Heart left ventricle (tissue), 16 donors: ENCODE measurements around the gene EIF4G3. TPM values are rescaled to one million over a fixed set of nuclear protein-coding genes. Genes with fewer than 3 reads are reported as not detected.

Experiments
- ATAC-seq, 4 donors: fragments of 200-7000 bp; cut with Tn5 transposase; one replicate each; pipeline ENCODE4 v1.9.1; 2020 to 2022; ENCODE audit warnings: moderate library complexity in 4 of 4, mild to moderate bottlenecking in 3 of 4, moderate number of reproducible peaks in 1 of 4
- DNase-seq, 5 donors: peaks; one replicate each; pipeline ENCODE4 v3.0.0-alpha.2; 2020
- H3K27ac ChIP-seq, 12 donors: fragments of 200-600 bp; sonication (generic) in 4 of 12; one replicate each; pipeline versions ENCODE4 v1.5.0 to v1.8.0; 2016 to 2022; ENCODE audit warnings: mild to moderate bottlenecking in 2 of 12
- H3K27me3 ChIP-seq, 9 donors: fragments of 200-600 bp; sonication (generic) in 2 of 9; one replicate each; pipeline versions ENCODE4 v1.5.1 to v1.8.0; 2016 to 2022; ENCODE audit warnings: mild to moderate bottlenecking in 3 of 9
- H3K36me3 ChIP-seq, 9 donors: fragments of 200-600 bp; sonication (generic) in 2 of 9; one replicate each; pipeline versions ENCODE4 v1.5.0 to v1.8.0; 2018 to 2022; ENCODE audit warnings: mild to moderate bottlenecking in 2 of 9
- H3K4me1 ChIP-seq, 12 donors: fragments of 200-600 bp; sonication (generic) in 4 of 12; one replicate each; pipeline versions ENCODE4 v1.5.0 to v1.8.0; 2016 to 2022; ENCODE audit warnings: mild to moderate bottlenecking in 3 of 12
- H3K4me3 ChIP-seq, 12 donors: fragments of 200-600 bp; sonication (generic) in 4 of 12; one replicate each; pipeline versions ENCODE4 v1.5.0 to v1.8.0; 2017 to 2022; ENCODE audit warnings: mild to moderate bottlenecking in 9 of 12, moderate library complexity in 4 of 12
- H3K9me3 ChIP-seq, 12 donors: fragments of 200-600 bp; sonication (generic) in 4 of 12; one replicate each; pipeline versions ENCODE4 v1.5.0 to v1.8.0; 2016 to 2022; ENCODE audit warnings: mild to moderate bottlenecking in 1 of 12
- POLR2A ChIP-seq, 2 donors: fragments of 450-650 bp; IDR thresholded peaks; one replicate each; pipeline ENCODE4 v1.6.1; 2017; ENCODE audit warnings: antibody characterized with exemption in 2 of 2, mild to moderate bottlenecking in 2 of 2, moderate library complexity in 2 of 2
- WGBS, 4 donors: extraction: QIAGEN DNeasy Blood & Tissue Kit in 2 of 4; methylation state at CpG; one replicate each; pipeline versions ENCODE4 v1.1.5 to v1.1.7; 2013 to 2018; 5-methylcytosine and 5-hydroxymethylcytosine counted together
- intact Hi-C, 10 donors: fragments of 100-400 bp; cut with DNase I; formaldehyde crosslinking; loops; one replicate each; pipeline versions ENCODE4 v1.11.1 to v1.14.2; 2022
- polyA plus RNA-seq, 2 donors: library from polyadenylated mRNA; stranded (reverse); fragments of 200-250 nt; gene quantifications; one replicate each; pipeline ENCODE4 v1.2.3, GENCODE V29; 2013
- total RNA-seq, 9 donors: library from RNA; depleted of rRNA in 2 of 9; stranded (reverse); fragments of >200 nt in 2 of 9; fragmentation: NEBNext Ultra II Directional in 3 of 9; extraction: Animal tissue kit (Norgen Biotek cat#: 25700) in 3 of 9; gene quantifications; one replicate each; pipeline versions ENCODE4 v1.1.0 to v1.2.4, GENCODE V29; 2016 to 2023
- TF ChIP-seq, protein P1 (sequence below), 12 donors: fragments of 200-600 bp; sonication (generic) in 4 of 12; IDR thresholded peaks; one replicate each; pipeline versions ENCODE4 v1.5.0 to v1.8.0; 2018 to 2022; ENCODE audit warnings: antibody characterized with exemption in 12 of 12, mild to moderate bottlenecking in 5 of 12
- donor health status: ischemic (EF 13 %, LVEDD 7.1; RV severe dilation, severe dysfunction).
- donor health status: healthy with polysubstance abuse.
- donor health status: DM: no; HTN: yes; CAD: no.
- donor health status: DM: no; HTN: no; CAD: no.
- donor health status: ischemic (EF 25% LVEDD 6.9; RV normal size, moderate dysfunction).
- donor health status: ischemic (EF 25% LVEDD 5.7; RV mildly dilated, moderate dysfunction).
- donor health status: healthy.
- donor health status: DM: yes; HTN: yes; CAD: no.
- donor health status: ischemic (EF 35%, LVEDD 5.7; RV mildly dilated, moderate dysfunction).
- donor health status: nonischemic (EF 11% LVEDD 7.7; RV severe dilation, severe dysfunction).
- donor health status: DM: yes; HTN: yes; CAD: no.
- donor health status: PGD.
- donor health status: ischemic (EF 29% LVEDD 5.4; RV normal size, mild dysfunction).
- donor health status: nonischemic (EF 23%, LVEDD 6.1; RV moderate dilation, normal function).

The EIF4G3 gene
- total and polyA plus RNA-seq, 11 donors, result 14.6 to 49.0 (median 36.2) TPM

DNA sequence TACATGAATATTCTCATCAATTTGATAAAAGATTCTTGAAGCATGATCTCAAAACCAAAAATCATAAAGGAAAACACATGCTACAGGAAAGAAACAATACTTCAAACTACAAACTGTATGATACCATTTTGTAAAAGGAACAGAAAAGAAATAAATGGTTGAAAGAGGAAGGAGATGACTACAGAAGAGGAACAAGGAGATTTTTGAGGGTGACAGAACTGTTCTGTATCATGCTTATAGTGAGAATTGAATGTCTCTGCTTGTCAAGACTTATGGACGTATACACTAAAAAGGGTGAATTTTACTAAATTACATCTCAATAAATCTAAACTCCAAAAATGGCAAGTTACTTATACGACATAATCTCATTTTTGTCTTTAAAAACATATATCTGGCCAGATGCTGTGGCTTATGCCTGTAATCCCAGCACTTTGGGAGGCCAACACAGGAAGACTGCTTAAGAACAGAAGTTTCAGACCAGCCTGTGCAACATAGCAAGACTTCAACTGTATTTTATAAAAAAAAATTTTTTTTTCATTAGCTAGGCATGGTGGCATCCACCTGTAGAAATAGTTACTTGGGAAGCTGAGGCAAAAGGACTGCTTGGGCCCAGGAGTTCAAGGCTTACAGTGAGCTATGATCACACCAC, 125.4 kb downstream of the EIF4G3 start:
- Histone ChIP-seq H3K9me3 (no peaks in the 10 kb centered on the region), H3K4me1 (peaks cover 0 to 17% (median 0%) of the 10 kb centered on the region in 12 donors), H3K27ac (peak overlapping the region in 1 of 12 donors; percentile 67), H3K27me3 (no peaks in the 10 kb centered on the region), H3K36me3 (peaks cover 0 to 9% (median 0%) of the 10 kb centered on the region in 9 donors), H3K4me3 (no peak overlapping the region)
- intact Hi-C loops, result no loop called here
- 92 to 93% (median 93%) methylated on average over 2 of the region's 2 CpGs for WGBS, 4 donors
- DNase-seq (no peak), ATAC-seq (no peak)
- TF ChIP-seq, protein P1, sequence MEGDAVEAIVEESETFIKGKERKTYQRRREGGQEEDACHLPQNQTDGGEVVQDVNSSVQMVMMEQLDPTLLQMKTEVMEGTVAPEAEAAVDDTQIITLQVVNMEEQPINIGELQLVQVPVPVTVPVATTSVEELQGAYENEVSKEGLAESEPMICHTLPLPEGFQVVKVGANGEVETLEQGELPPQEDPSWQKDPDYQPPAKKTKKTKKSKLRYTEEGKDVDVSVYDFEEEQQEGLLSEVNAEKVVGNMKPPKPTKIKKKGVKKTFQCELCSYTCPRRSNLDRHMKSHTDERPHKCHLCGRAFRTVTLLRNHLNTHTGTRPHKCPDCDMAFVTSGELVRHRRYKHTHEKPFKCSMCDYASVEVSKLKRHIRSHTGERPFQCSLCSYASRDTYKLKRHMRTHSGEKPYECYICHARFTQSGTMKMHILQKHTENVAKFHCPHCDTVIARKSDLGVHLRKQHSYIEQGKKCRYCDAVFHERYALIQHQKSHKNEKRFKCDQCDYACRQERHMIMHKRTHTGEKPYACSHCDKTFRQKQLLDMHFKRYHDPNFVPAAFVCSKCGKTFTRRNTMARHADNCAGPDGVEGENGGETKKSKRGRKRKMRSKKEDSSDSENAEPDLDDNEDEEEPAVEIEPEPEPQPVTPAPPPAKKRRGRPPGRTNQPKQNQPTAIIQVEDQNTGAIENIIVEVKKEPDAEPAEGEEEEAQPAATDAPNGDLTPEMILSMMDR (IDR thresholded peaks at IDR 0.05), result no peak
- no peak for TF ChIP-seq POLR2A (IDR thresholded peaks at IDR 0.05)

DNA sequence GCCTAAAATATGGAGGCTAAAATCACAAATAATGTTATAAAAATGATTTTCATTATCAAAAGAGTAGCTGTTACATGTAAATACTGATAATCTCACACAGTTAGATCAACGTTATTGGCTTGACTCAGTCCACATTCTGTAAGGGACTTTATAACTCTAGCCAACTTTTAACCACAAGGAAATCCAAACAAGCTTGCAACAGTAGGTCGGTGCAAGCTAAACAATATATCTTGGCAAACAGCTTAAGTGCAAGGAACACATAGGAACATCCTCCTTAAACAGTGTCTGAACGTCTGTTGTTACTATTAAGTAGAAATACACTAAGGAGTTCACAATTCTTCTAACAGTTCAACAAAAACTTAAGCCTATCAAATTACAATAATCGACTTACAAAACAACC, 126.7 kb downstream of the EIF4G3 start:
- WGBS, 4 donors, result 45 to 63% (median 54%) methylated on average over 4 of the region's 4 CpGs
- Histone ChIP-seq H3K36me3 (peaks cover 0 to 9% (median 0%) of the 10 kb centered on the region in 9 donors), H3K27me3 (no peaks in the 10 kb centered on the region), H3K9me3 (no peaks in the 10 kb centered on the region), H3K4me3 (no peak overlapping the region), H3K4me1 (peaks cover 0 to 28% (median 1%) of the 10 kb centered on the region in 12 donors), H3K27ac (no peak overlapping the region)
- TF ChIP-seq POLR2A (IDR thresholded peaks at IDR 0.05), result no peak
- TF ChIP-seq, protein P1 (IDR thresholded peaks at IDR 0.05), result no peak
- no peak for DNase-seq
- intact Hi-C loops, result no loop called here
- ATAC-seq, result no peak

DNA sequence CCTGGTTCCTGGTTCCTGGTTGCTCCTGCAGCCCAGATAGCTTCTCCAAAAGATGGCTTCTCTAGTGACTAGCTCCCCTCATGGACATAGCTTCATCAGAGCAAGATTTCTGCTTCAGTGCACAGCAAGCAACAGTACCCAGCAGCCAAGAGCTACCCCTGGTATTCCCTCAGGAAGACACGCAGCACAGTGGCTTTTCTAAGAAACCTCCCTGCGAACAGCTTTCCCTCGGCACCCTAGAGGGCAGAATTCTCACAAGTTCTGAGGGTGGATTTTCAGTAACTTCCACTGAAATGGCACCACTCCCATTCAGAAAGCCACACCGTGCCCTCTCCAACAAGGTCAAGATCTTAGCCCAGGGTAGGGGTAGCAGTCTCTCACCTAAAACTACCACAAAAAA, 128.2 kb downstream of the EIF4G3 start:
- DNase-seq, result no peak
- H3K27ac ChIP-seq, result no peak overlapping the region
- no peaks in the 10 kb centered on the region for H3K27me3 ChIP-seq
- TF ChIP-seq, protein P1 (IDR thresholded peaks at IDR 0.05), result no peak
- TF ChIP-seq POLR2A (IDR thresholded peaks at IDR 0.05), result no peak
- H3K4me1 ChIP-seq, result peaks cover 0 to 32% (median 2%) of the 10 kb centered on the region in 12 donors
- H3K9me3 ChIP-seq, result no peaks in the 10 kb centered on the region
- no peak for ATAC-seq
- H3K4me3 ChIP-seq, result no peak overlapping the region
- intact Hi-C loops, result no loop called here
- peaks cover 0 to 9% (median 0%) of the 10 kb centered on the region in 9 donors for H3K36me3 ChIP-seq
- WGBS, 4 donors, result 95 to 98% (median 97%) methylated on average over 3 to 4 of the region's 4 CpGs

DNA sequence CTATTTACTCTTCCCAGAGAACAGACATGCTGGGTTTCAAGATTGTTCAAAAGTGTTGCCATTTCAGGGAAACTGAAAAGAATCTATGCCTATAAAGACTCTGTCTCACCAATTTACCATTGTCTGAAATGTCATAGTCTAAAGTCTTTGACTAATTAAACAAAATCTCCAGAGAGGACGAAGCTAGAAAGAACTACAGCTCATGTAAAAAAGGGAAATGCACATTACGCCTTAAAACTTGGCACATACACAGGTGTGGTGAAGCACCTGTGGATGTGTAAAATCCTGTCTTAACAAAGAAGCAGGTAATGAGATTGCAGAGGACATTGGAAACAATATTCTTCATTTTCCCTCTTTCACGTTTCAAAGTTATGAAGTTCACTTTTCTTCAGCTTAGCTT, 130.6 kb downstream of the EIF4G3 start:
- no peak for ATAC-seq
- no peaks in the 10 kb centered on the region for H3K9me3 ChIP-seq

More for the DNA sequence above, 130.6 kb downstream of the EIF4G3 start:
- H3K27me3 ChIP-seq, result no peaks in the 10 kb centered on the region
- no peak overlapping the region for H3K4me3 ChIP-seq
- H3K4me1 ChIP-seq, result peaks cover 0 to 30% (median 4%) of the 10 kb centered on the region in 12 donors
- 90 to 94% (median 92%) methylated on average over 3 of the region's 3 CpGs for WGBS, 4 donors
- TF ChIP-seq, protein P1 (IDR thresholded peaks at IDR 0.05), result no peak
- TF ChIP-seq POLR2A (IDR thresholded peaks at IDR 0.05), result no peak
- peaks cover 0 to 9% (median 0%) of the 10 kb centered on the region in 9 donors for H3K36me3 ChIP-seq
- intact Hi-C loops, result no loop called here
- H3K27ac ChIP-seq, result no peak overlapping the region
- no peak for DNase-seq
